Activated T-helper 17 cell treated with anti-CD3 and anti-CD28 coated beads, Interleukin-2, amount 50 U/mL, for 72 hours (primary cell): ENCODE data around the gene KMT5B. TPM values are rescaled to one million over a fixed set of nuclear protein-coding genes. Genes with fewer than 3 reads are reported as not detected.

ENCODE experiments used
- ATAC-seq: fragments of 150-1000 bp; cut with Tn5 transposase; replicated peaks from 2 replicates; pipeline ENCODE4 v1.10.0; 2021; ENCODE audit warnings: mild to moderate bottlenecking, moderate library complexity
- H3K27ac Mint-ChIP-seq: one replicate; pipeline ENCODE4 v1.8.0; 2022; ENCODE audit warnings: mixed read lengths
- H3K27me3 Mint-ChIP-seq: one replicate; pipeline ENCODE4 v1.8.0; 2022; ENCODE audit warnings: mixed read lengths
- H3K36me3 Mint-ChIP-seq: one replicate; pipeline ENCODE4 v1.8.0; 2022; ENCODE audit warnings: low read depth, mild to moderate bottlenecking, mixed read lengths
- H3K4me1 Mint-ChIP-seq: one replicate; pipeline ENCODE4 v1.8.0; 2022; ENCODE audit warnings: mixed read lengths
- H3K4me3 Mint-ChIP-seq: one replicate; pipeline ENCODE4 v1.8.0; 2022; ENCODE audit warnings: mild to moderate bottlenecking, mixed read lengths
- H3K9me3 Mint-ChIP-seq: one replicate; pipeline ENCODE4 v1.8.0; 2022; ENCODE audit warnings: mixed read lengths
- total RNA-seq, 2 donors: library from RNA; stranded (reverse); gene quantifications; one replicate each; pipeline ENCODE4 v1.2.3, GENCODE V29; 2022

The KMT5B gene
- total RNA-seq, 2 donors from 2014 or later, result 20.1 to 30.0 TPM

- no peaks in the 10 kb centered on the region for H3K4me1 Mint-ChIP-seq
- ATAC-seq, result no peak
- no peaks in the 10 kb centered on the region for H3K9me3 Mint-ChIP-seq
- H3K4me3 Mint-ChIP-seq, result no peak overlapping the region
- peak overlapping the region; percentile 29 for H3K27ac Mint-ChIP-seq
- H3K36me3 Mint-ChIP-seq, result peaks cover 92% of the 10 kb centered on the region
- H3K27me3 Mint-ChIP-seq, result no peaks in the 10 kb centered on the region
These were observed 31.2 kb downstream of the KMT5B start for GRCh38 chr11:68181719-68182451.

GRCh38 chr11:68179847-68180246 is 33.2 kb downstream of the KMT5B start:
- no peak for ATAC-seq
- Mint-ChIP-seq H3K27ac (no peak overlapping the region), H3K27me3 (no peaks in the 10 kb centered on the region), H3K9me3 (no peaks in the 10 kb centered on the region), H3K4me1 (no peaks in the 10 kb centered on the region), H3K36me3 (peaks cover 92% of the 10 kb centered on the region), H3K4me3 (no peak overlapping the region)

- no peak overlapping the region for H3K27ac Mint-ChIP-seq
- no peaks in the 10 kb centered on the region for H3K27me3 Mint-ChIP-seq
- H3K36me3 Mint-ChIP-seq, result peaks cover 88% of the 10 kb centered on the region
- no peaks in the 10 kb centered on the region for H3K9me3 Mint-ChIP-seq
- no peak for ATAC-seq
- H3K4me3 Mint-ChIP-seq, result no peak overlapping the region
- H3K4me1 Mint-ChIP-seq, result no peaks in the 10 kb centered on the region
These were observed 35.2 kb downstream of the KMT5B start for GRCh38 chr11:68177877-68178276.

GRCh38 chr11:68173926-68174325 is 39.2 kb downstream of the KMT5B start:
- Mint-ChIP-seq H3K27ac (no peak overlapping the region), H3K9me3 (no peaks in the 10 kb centered on the region), H3K36me3 (peaks cover 92% of the 10 kb centered on the region), H3K27me3 (no peaks in the 10 kb centered on the region), H3K4me3 (no peak overlapping the region), H3K4me1 (no peaks in the 10 kb centered on the region)
- no peak for ATAC-seq

GRCh38 chr11:68169442-68169841 is 43.7 kb downstream of the KMT5B start:
- Mint-ChIP-seq H3K36me3 (peaks cover 86% of the 10 kb centered on the region), H3K9me3 (no peaks in the 10 kb centered on the region), H3K27me3 (no peaks in the 10 kb centered on the region), H3K4me3 (no peak overlapping the region), H3K27ac (no peak overlapping the region), H3K4me1 (no peaks in the 10 kb centered on the region)
- ATAC-seq, result no peak

DNA sequence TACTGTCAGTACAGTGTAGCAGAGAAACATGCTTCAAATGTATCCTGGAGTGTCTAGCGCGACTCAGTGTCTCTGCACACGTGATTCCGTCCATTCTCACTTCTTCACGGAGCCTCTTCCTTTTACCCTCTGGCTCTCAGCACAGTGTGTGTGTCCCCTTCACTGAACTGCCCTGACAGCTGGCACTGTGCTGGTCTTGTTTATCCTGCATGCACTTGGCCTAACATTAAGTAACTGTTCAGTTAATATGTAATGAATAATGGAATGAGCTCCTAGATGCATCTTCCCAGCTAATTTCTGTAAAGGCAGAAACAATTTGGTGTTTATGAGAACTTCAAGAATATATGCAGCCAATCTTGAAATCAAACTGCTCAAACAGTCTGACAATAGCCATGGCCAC is 44.4 kb downstream of the KMT5B start:
- ATAC-seq, result no peak
- Mint-ChIP-seq H3K9me3 (no peaks in the 10 kb centered on the region), H3K27ac (no peak overlapping the region), H3K27me3 (no peaks in the 10 kb centered on the region), H3K4me1 (no peaks in the 10 kb centered on the region), H3K4me3 (no peak overlapping the region), H3K36me3 (peaks cover 84% of the 10 kb centered on the region)

- H3K9me3 Mint-ChIP-seq, result no peaks in the 10 kb centered on the region
- H3K36me3 Mint-ChIP-seq, result peaks cover 76% of the 10 kb centered on the region
- no peak overlapping the region for H3K27ac Mint-ChIP-seq
- H3K4me3 Mint-ChIP-seq, result no peak overlapping the region
- H3K4me1 Mint-ChIP-seq, result no peaks in the 10 kb centered on the region
- ATAC-seq, result no peak
- no peaks in the 10 kb centered on the region for H3K27me3 Mint-ChIP-seq
These were observed 45.6 kb downstream of the KMT5B start for GRCh38 chr11:68167474-68167873.

GRCh38 chr11:68166969-68167368 is 46.1 kb downstream of the KMT5B start:
- H3K4me1 Mint-ChIP-seq, result no peaks in the 10 kb centered on the region
- H3K9me3 Mint-ChIP-seq, result no peaks in the 10 kb centered on the region
- H3K27ac Mint-ChIP-seq, result no peak overlapping the region
- no peaks in the 10 kb centered on the region for H3K27me3 Mint-ChIP-seq
- H3K36me3 Mint-ChIP-seq, result peaks cover 71% of the 10 kb centered on the region
- ATAC-seq, result no peak
- H3K4me3 Mint-ChIP-seq, result no peak overlapping the region

- H3K4me3 Mint-ChIP-seq, result no peak overlapping the region
- no peaks in the 10 kb centered on the region for H3K27me3 Mint-ChIP-seq
- H3K27ac Mint-ChIP-seq, result no peak overlapping the region
- ATAC-seq, result no peak
- peaks cover 57% of the 10 kb centered on the region for H3K36me3 Mint-ChIP-seq
- no peaks in the 10 kb centered on the region for H3K9me3 Mint-ChIP-seq
- H3K4me1 Mint-ChIP-seq, result no peaks in the 10 kb centered on the region
These were observed 47.5 kb downstream of the KMT5B start for GRCh38 chr11:68165601-68166000.

- Mint-ChIP-seq H3K4me3 (no peak overlapping the region), H3K4me1 (no peaks in the 10 kb centered on the region), H3K27me3 (no peaks in the 10 kb centered on the region), H3K9me3 (no peaks in the 10 kb centered on the region), H3K36me3 (peaks cover 50% of the 10 kb centered on the region), H3K27ac (no peak overlapping the region)
- ATAC-seq, result no peak
These were observed 48.7 kb downstream of the KMT5B start for GRCh38 chr11:68164437-68164836.

- Mint-ChIP-seq H3K4me3 (no peak overlapping the region), H3K27ac (no peak overlapping the region), H3K36me3 (peaks cover 50% of the 10 kb centered on the region), H3K4me1 (no peaks in the 10 kb centered on the region), H3K27me3 (no peaks in the 10 kb centered on the region), H3K9me3 (no peaks in the 10 kb centered on the region)
- no peak for ATAC-seq
These were observed 49.4 kb downstream of the KMT5B start for GRCh38 chr11:68163691-68164090.

DNA sequence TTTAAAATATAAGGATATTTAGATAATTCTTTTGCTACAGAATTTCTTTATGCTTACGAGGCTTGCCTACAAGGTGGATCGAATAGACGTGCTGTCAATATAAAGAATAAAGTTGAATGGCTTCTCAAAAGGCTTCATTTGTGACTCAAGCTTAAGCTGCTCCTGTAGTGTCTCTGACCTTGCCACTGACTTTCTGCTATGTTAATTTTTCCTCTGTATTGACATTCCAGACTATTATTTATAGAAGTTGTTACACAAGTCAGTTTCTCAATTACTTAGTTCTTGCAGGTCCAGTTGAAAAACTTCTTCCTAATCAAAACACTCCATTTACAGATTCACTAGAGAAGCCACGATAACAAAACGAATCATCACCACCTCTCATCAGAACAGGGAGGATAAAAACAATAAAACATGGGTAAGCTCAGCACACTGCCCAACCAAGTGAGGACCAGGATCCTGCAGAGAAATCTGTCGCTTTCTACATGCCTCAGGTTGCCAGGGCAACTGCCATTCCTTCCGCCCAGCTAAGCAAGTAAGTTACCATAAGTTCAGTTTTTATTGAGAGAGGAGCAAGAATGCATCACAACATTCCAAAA is 52.9 kb downstream of the KMT5B start:
- no peak for ATAC-seq
- H3K4me3 Mint-ChIP-seq, result no peak overlapping the region
- H3K4me1 Mint-ChIP-seq, result no peaks in the 10 kb centered on the region
- peaks cover 34% of the 10 kb centered on the region for H3K36me3 Mint-ChIP-seq
- no peaks in the 10 kb centered on the region for H3K9me3 Mint-ChIP-seq
- H3K27me3 Mint-ChIP-seq, result no peaks in the 10 kb centered on the region
- H3K27ac Mint-ChIP-seq, result no peak overlapping the region

DNA sequence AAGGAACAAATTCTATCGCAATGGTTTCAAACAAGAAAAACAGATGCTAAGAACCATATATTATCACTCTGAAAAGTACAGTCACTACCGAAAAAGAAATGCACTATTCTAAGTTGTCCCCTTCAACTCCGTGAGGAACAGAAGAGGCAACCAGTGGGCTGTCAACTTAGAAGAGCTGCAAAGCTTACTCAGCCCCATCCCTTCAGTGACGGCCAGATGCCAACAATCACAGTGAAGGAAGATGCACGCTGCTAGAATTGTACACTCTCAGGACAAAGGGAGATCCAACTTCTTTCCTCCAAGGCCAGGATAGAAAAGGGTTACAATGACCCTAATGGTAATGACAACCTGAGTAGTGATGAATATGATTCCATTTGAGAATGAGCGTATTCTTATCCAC is 53.4 kb downstream of the KMT5B start:
- H3K9me3 Mint-ChIP-seq, result no peaks in the 10 kb centered on the region
- no peak overlapping the region for H3K27ac Mint-ChIP-seq
- no peaks in the 10 kb centered on the region for H3K4me1 Mint-ChIP-seq
- peaks cover 29% of the 10 kb centered on the region for H3K36me3 Mint-ChIP-seq
- no peak for ATAC-seq
- no peak overlapping the region for H3K4me3 Mint-ChIP-seq
- H3K27me3 Mint-ChIP-seq, result no peaks in the 10 kb centered on the region

- H3K27ac Mint-ChIP-seq, result no peak overlapping the region
- no peaks in the 10 kb centered on the region for H3K4me1 Mint-ChIP-seq
- no peaks in the 10 kb centered on the region for H3K9me3 Mint-ChIP-seq
- peaks cover 24% of the 10 kb centered on the region for H3K36me3 Mint-ChIP-seq
- H3K27me3 Mint-ChIP-seq, result no peaks in the 10 kb centered on the region
- no peak for ATAC-seq
- no peak overlapping the region for H3K4me3 Mint-ChIP-seq
These were observed 53.9 kb downstream of the KMT5B start for GRCh38 chr11:68159161-68159560.

DNA sequence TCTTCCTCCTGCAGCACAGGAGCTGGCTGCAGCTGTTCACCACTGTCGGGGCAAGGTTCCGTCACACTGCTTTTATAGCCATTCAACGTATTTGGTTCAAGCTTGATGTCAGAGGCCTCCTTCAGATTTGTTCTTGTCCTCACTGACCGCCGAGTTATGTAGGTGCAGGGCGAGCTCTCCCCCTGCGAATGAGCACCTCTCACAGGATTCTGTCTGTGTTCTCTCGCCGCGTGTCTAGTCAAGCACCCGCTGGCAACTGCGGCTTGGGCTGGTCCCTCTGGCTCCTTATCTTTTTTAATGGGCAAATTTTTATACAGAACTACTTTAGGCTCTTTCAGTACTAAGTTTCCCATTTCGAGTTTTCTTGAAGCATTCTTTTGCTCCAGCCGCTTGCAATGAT is 54.5 kb downstream of the KMT5B start:
- Mint-ChIP-seq H3K4me1 (no peaks in the 10 kb centered on the region), H3K27me3 (no peaks in the 10 kb centered on the region), H3K9me3 (no peaks in the 10 kb centered on the region), H3K36me3 (peaks cover 22% of the 10 kb centered on the region), H3K27ac (no peak overlapping the region), H3K4me3 (no peak overlapping the region)
- no peak for ATAC-seq
